ENCODE data around the gene CBX4. TPM values are rescaled to one million over a fixed set of nuclear protein-coding genes. Genes with fewer than 3 reads are reported as not detected.

Gene CBX4
- total RNA-seq, 1 donor from 2014 or later, result 20.2 TPM

DNA sequence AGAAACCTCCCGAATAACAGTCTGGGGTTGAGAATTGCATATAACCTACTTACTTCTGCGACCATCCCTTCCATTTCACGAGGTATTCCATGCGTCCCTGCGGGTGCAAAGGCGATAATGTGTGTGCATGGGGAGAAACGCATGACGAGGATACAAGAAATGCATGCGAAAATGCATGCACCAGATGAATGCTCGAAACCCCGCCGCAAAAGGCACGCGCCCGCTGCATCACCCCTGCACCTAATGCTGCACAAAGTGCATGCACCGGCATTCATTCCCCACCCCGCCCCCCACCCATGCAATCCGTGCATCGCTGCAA, 42.8 kb downstream of the CBX4 start:
- H3K4me1 ChIP-seq, result peaks cover 26% of the 10 kb centered on the region

DNA sequence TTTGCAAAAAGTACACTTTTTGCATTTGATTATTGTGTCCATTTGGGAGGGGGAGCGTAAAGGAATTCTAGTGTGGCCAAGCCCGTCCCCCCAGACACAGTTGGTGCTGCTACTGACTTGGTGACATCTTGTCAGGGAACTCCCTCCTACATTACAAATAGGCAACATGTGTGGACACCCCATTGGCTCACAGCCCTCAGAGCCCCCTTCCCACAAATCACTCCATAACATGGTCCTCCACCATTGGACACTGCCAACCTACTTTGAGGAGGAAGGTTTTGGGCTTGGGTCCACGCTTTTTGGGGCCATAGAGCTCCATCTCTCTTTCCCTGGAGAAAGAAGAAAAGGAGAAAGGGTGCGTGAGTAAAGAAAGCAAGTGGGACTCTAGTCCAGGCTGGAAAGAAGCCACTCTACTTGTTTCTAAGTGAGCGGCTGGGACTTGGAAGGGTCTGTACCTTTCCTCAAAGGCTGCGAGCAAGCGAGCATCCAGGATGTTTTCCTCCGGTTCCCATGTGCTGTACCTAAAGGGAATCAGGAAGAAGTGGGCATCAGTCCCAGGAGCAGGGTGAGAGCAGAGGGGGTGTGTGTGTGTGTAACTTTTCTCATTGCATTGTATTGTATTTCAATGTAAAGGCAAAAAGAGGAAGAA, 43.3 kb downstream of the CBX4 start:
- DNase-seq, result no peak
- TF ChIP-seq, protein P1, sequence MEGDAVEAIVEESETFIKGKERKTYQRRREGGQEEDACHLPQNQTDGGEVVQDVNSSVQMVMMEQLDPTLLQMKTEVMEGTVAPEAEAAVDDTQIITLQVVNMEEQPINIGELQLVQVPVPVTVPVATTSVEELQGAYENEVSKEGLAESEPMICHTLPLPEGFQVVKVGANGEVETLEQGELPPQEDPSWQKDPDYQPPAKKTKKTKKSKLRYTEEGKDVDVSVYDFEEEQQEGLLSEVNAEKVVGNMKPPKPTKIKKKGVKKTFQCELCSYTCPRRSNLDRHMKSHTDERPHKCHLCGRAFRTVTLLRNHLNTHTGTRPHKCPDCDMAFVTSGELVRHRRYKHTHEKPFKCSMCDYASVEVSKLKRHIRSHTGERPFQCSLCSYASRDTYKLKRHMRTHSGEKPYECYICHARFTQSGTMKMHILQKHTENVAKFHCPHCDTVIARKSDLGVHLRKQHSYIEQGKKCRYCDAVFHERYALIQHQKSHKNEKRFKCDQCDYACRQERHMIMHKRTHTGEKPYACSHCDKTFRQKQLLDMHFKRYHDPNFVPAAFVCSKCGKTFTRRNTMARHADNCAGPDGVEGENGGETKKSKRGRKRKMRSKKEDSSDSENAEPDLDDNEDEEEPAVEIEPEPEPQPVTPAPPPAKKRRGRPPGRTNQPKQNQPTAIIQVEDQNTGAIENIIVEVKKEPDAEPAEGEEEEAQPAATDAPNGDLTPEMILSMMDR (IDR thresholded peaks at IDR 0.05), result no peak
- peak overlapping the region; percentile 70 for H3K4me3 ChIP-seq
- intact Hi-C loops (cut with DNase I), result no loop called here
- peaks cover 59% of the 10 kb centered on the region for H3K27me3 ChIP-seq
- H3K9me3 ChIP-seq, result no peaks in the 10 kb centered on the region
- no peak for ATAC-seq
- H3K27ac ChIP-seq, result no peak overlapping the region
- no peaks in the 10 kb centered on the region for H3K36me3 ChIP-seq
- H3K4me1 ChIP-seq, result peaks cover 22% of the 10 kb centered on the region

More for the DNA sequence above, 42.8 kb downstream of the CBX4 start:
- ATAC-seq, result no peak
- DNase-seq, result peak; percentile 67
- TF ChIP-seq, protein P1 (IDR thresholded peaks at IDR 0.05), result no peak
- intact Hi-C loops (cut with DNase I), result no loop called here
- peak overlapping the region; percentile 70 for H3K4me3 ChIP-seq
- peak overlapping the region; percentile 86 for H3K27ac ChIP-seq
- no peaks in the 10 kb centered on the region for H3K36me3 ChIP-seq
- peaks cover 59% of the 10 kb centered on the region for H3K27me3 ChIP-seq
- no peaks in the 10 kb centered on the region for H3K9me3 ChIP-seq

DNA sequence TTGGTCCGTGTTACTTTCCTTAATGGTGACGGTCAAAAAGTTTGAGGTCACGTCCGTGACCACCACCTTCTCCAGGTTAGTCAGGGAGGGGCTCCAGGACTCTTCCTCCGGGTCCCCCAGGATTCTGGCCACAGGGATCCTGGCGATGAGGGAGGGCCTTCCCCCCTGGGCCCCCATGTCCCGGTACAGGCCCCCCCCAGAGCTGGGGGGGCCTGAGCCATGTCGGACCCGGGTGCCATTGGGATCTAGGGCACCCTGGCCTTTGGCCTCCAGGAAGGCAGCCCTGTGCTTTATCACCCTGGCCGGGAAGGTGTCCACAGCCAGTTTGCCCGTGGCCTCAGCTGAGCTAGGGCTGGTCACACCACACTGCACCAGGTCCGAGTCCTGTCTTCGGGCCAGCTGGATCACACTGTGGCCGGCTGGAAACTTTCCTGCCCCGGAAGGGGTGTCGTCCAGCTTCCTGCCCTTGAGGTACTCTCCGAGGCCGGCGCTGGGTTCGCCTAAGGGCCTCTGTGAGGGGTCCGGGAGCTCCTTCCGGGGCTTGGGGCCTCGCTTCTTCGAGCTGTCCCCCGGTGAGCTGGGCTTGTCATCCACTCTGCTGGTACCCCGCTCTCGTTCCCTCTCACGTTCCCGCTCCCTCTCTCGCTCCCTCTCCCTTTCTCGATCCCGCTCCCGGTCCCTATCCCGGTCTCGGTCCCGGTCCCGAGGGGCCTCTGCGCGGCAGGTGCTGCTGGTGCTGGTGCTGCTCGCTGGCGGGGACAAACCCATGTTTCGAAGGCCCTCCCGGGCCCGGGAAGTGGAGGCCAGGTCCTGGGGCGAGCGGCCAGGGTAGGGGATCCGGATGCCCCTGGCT, 44.4 kb downstream of the CBX4 start:
- intact Hi-C loops (cut with DNase I), result no loop called here
- Histone ChIP-seq H3K9me3 (no peaks in the 10 kb centered on the region), H3K4me3 (no peak overlapping the region), H3K27ac (no peak overlapping the region), H3K36me3 (no peaks in the 10 kb centered on the region), H3K4me1 (peaks cover 26% of the 10 kb centered on the region), H3K27me3 (peaks cover 59% of the 10 kb centered on the region)
- DNase-seq (peak; percentile 59), ATAC-seq (no peak)
- TF ChIP-seq, protein P1 (IDR thresholded peaks at IDR 0.05), result no peak

DNA sequence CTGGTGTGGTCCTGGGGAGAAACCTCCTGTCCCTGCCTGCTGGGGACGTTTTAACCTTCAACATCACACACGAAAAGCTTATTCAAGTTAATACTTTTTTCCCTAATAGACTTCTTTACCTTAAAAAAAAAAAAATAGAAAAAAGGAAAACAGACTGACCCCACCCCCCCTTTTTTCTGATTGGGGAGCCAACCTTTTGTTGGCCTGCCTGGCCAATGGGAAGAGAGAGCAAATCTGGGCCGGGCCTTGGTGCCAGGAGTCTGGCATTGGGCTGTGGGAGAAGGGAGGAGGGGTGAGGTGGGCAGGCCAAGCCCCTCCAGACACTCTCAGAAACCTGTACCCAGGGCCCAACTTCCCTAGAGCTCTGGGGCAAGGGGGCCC, 45.3 kb downstream of the CBX4 start:
- peaks cover 28% of the 10 kb centered on the region for H3K4me1 ChIP-seq
- no peak for DNase-seq
- peak overlapping the region; percentile 43 for H3K4me3 ChIP-seq
- H3K9me3 ChIP-seq, result no peaks in the 10 kb centered on the region
- H3K27ac ChIP-seq, result no peak overlapping the region
- intact Hi-C loops (cut with DNase I), result no loop called here
- peaks cover 59% of the 10 kb centered on the region for H3K27me3 ChIP-seq
- TF ChIP-seq, protein P1 (IDR thresholded peaks at IDR 0.05), result no peak
- H3K36me3 ChIP-seq, result no peaks in the 10 kb centered on the region
- no peak for ATAC-seq

DNA sequence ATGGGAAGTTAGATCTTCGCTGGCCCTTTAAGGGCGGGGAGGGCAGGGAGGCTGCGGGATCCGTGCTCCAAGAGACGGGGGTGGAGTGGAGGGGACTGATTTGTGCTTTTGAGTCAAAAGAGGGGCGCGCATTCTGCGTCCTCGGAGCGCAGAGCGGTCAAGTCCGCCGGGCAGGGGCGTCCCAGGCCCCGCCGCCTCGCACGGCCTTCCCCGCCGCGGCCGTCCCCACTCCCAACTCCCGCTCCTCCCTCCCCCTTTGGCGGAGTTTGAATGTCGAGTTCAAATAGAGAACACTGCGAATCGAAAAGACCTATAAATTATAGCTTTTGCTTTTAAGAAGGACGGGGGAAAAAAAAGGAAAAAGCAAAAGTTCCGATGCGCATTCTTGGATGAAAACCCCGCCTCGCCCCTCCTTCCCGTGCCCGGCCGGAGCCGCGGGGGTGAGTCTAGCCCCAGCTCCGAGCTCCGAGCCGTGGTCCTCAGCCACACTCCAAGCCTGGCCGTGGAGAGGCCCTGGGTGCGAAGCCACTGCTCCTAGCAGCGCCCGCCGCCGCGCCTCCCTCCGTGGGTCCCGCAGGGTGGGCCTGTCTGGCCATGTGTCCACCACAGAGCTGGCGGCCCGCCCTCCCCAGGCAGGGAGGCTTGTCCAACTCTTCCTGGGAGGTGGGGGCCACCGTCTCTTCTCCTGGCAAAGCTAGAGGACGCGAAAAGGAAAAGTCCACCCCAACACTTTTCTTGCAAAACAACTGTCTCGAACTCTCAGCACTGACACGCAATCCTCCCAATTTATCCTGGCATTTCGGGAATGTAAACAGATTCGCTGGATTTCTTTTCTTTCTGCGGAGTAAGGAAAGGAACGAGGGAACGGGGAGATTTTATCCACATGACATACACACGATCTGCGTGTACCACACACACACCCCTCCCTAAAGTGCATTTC, 46.0 kb downstream of the CBX4 start:
- peaks cover 22% of the 10 kb centered on the region for H3K4me1 ChIP-seq
- peak overlapping the region; percentile 42 for H3K27ac ChIP-seq
- H3K9me3 ChIP-seq, result no peaks in the 10 kb centered on the region
- TF ChIP-seq, protein P1 (IDR thresholded peaks at IDR 0.05), result no peak
- DNase-seq (no peak), ATAC-seq (no peak)
- peak overlapping the region; percentile 43 for H3K4me3 ChIP-seq
- no peaks in the 10 kb centered on the region for H3K36me3 ChIP-seq
- intact Hi-C loops (cut with DNase I), result no loop called here
- H3K27me3 ChIP-seq, result peaks cover 59% of the 10 kb centered on the region
